HEK293 (cell line): ENCODE results near the gene SLC25A11.

Source experiments
- ELK4 ChIP-seq: IDR thresholded peaks from 2 replicates; pipeline ENCODE4 v1.6.1; 2011; ENCODE audit warnings: mild to moderate bottlenecking, low read depth, low read length, borderline replicate concordance
- HOXA7 ChIP-seq: sonication (generic); formaldehyde crosslinking; IDR thresholded peaks from 2 replicates; pipeline ENCODE4 v1.8.1; 2022; ENCODE audit warnings: missing genetic modification reagents, borderline replicate concordance
- INSM2 ChIP-seq: fragments of 450-650 bp; formaldehyde crosslinking; IDR thresholded peaks from 2 replicates; pipeline ENCODE4 v1.5.1; 2016; ENCODE audit warnings: missing biosample characterization, missing genetic modification characterization
- KLF1 ChIP-seq: fragments of 450-650 bp; formaldehyde crosslinking; IDR thresholded peaks from 2 replicates; pipeline ENCODE4 v1.5.1; 2016; ENCODE audit warnings: missing biosample characterization, missing genetic modification characterization
- KLF10 ChIP-seq: fragments of 450-650 bp; IDR thresholded peaks from 2 replicates; pipeline ENCODE4 v1.5.1; 2018; ENCODE audit warnings: missing biosample characterization, mild to moderate bottlenecking, missing genetic modification characterization
- PBX3 ChIP-seq: sonication (generic); formaldehyde crosslinking; IDR thresholded peaks from 2 replicates; pipeline ENCODE4 v1.8.1; 2022; ENCODE audit warnings: mild to moderate bottlenecking, moderate library complexity, missing genetic modification reagents
- REPIN1 ChIP-seq: fragments of 450-650 bp; formaldehyde crosslinking; IDR thresholded peaks from 2 replicates; pipeline ENCODE4 v1.5.1; 2017; ENCODE audit warnings: missing biosample characterization, missing genetic modification characterization, low read depth
- WT1 ChIP-seq: fragments of 450-650 bp; formaldehyde crosslinking; IDR thresholded peaks from 2 replicates; pipeline ENCODE4 v1.5.1; 2016; ENCODE audit warnings: missing biosample characterization, missing genetic modification characterization
- YY1 ChIP-seq: fragments of 450-650 bp; formaldehyde crosslinking; IDR thresholded peaks from 2 replicates; pipeline ENCODE4 v1.5.1; 2018; ENCODE audit warnings: missing biosample characterization, missing genetic modification characterization
- ZBTB11 ChIP-seq: fragments of 450-650 bp; formaldehyde crosslinking; conservative IDR thresholded peaks from 2 replicates; pipeline ENCODE4 v1.5.1; 2016; ENCODE audit warnings: low read depth, missing biosample characterization, missing genetic modification characterization
- ZBTB48 ChIP-seq: fragments of 450-650 bp; formaldehyde crosslinking; IDR thresholded peaks from 2 replicates; pipeline ENCODE4 v1.5.1; 2016; ENCODE audit warnings: missing biosample characterization, missing genetic modification characterization
- ZFHX2 ChIP-seq: fragments of 450-650 bp; formaldehyde crosslinking; conservative IDR thresholded peaks from 2 replicates; pipeline ENCODE4 v1.5.1; 2016; ENCODE audit warnings: missing biosample characterization, missing genetic modification characterization
- ZFP37 ChIP-seq: fragments of 450-650 bp; formaldehyde crosslinking; IDR thresholded peaks from 2 replicates; pipeline ENCODE4 v1.5.1; 2016; ENCODE audit warnings: missing biosample characterization, missing genetic modification characterization
- ZNF138 ChIP-seq: fragments of 450-650 bp; formaldehyde crosslinking; IDR thresholded peaks from 2 replicates; pipeline ENCODE4 v1.5.1; 2016; ENCODE audit warnings: missing biosample characterization, missing genetic modification characterization, borderline replicate concordance
- ZNF18 ChIP-seq: fragments of 450-650 bp; formaldehyde crosslinking; IDR thresholded peaks from 2 replicates; pipeline ENCODE4 v1.5.1; 2016; ENCODE audit warnings: missing biosample characterization, missing genetic modification characterization
- ZNF23 ChIP-seq: fragments of 450-650 bp; formaldehyde crosslinking; IDR thresholded peaks from 2 replicates; pipeline ENCODE4 v1.5.1; 2016; ENCODE audit warnings: missing biosample characterization, missing genetic modification characterization, borderline replicate concordance
- ZNF248 ChIP-seq: fragments of 450-650 bp; formaldehyde crosslinking; IDR thresholded peaks from 2 replicates; pipeline ENCODE4 v1.5.1; 2017; ENCODE audit warnings: missing biosample characterization, missing genetic modification characterization
- ZNF266 ChIP-seq: fragments of 450-650 bp; formaldehyde crosslinking; IDR thresholded peaks from 2 replicates; pipeline ENCODE4 v1.5.1; 2016; ENCODE audit warnings: missing biosample characterization, missing genetic modification characterization, low read depth
- ZNF280D ChIP-seq: fragments of 450-650 bp; formaldehyde crosslinking; IDR thresholded peaks from 2 replicates; pipeline ENCODE4 v1.5.1; 2016; ENCODE audit warnings: missing biosample characterization, missing genetic modification characterization
- ZNF473 ChIP-seq: fragments of 450-650 bp; formaldehyde crosslinking; IDR thresholded peaks from 2 replicates; pipeline ENCODE4 v1.5.1; 2017; ENCODE audit warnings: missing biosample characterization, missing genetic modification characterization
- ZNF510 ChIP-seq: fragments of 450-650 bp; formaldehyde crosslinking; IDR thresholded peaks from 2 replicates; pipeline ENCODE4 v1.5.1; 2018; ENCODE audit warnings: mild to moderate bottlenecking, missing genetic modification characterization, missing biosample characterization; ENCODE audit not compliant: insufficient replicate concordance
- ZNF521 ChIP-seq: fragments of 450-650 bp; formaldehyde crosslinking; IDR thresholded peaks from 2 replicates; pipeline ENCODE4 v1.5.1; 2017; ENCODE audit warnings: missing biosample characterization, mild to moderate bottlenecking, missing genetic modification characterization
- ZNF529 ChIP-seq: fragments of 450-650 bp; formaldehyde crosslinking; IDR thresholded peaks from 2 replicates; pipeline ENCODE4 v1.5.1; 2017; ENCODE audit warnings: missing genetic modification characterization, missing biosample characterization; ENCODE audit not compliant: insufficient replicate concordance
- ZNF571 ChIP-seq: fragments of 450-650 bp; formaldehyde crosslinking; IDR thresholded peaks from 2 replicates; pipeline ENCODE4 v1.5.0; 2017; ENCODE audit warnings: missing biosample characterization, missing genetic modification characterization
- ZNF600 ChIP-seq: fragments of 450-650 bp; formaldehyde crosslinking; IDR thresholded peaks from 2 replicates; pipeline ENCODE4 v1.5.1; 2016; ENCODE audit warnings: missing biosample characterization, missing genetic modification characterization
- ZNF626 ChIP-seq: fragments of 450-650 bp; sonication (Bioruptor Pico); formaldehyde crosslinking; IDR thresholded peaks from 2 replicates; pipeline ENCODE4 v1.5.1; 2018; ENCODE audit warnings: missing biosample characterization, missing genetic modification characterization, inconsistent platforms
- ZNF704 ChIP-seq: fragments of 450-650 bp; formaldehyde crosslinking; IDR thresholded peaks from 2 replicates; pipeline ENCODE4 v1.5.1; 2016; ENCODE audit warnings: missing biosample characterization, missing genetic modification characterization
- ZNF785 ChIP-seq: fragments of 450-650 bp; formaldehyde crosslinking; IDR thresholded peaks from 2 replicates; pipeline ENCODE4 v1.5.1; 2016; ENCODE audit warnings: missing biosample characterization, missing genetic modification characterization
- ZNF791 ChIP-seq: fragments of 450-650 bp; formaldehyde crosslinking; IDR thresholded peaks from 2 replicates; pipeline ENCODE4 v1.5.1; 2016; ENCODE audit warnings: missing biosample characterization, missing genetic modification characterization

The SLC25A11 gene

GRCh38 chr17:4939546-4939795 is 375 bp downstream of the SLC25A11 start (continued):
- TF ChIP-seq ZNF510 (tag by site-specific recombination) (no peak), ZNF626 (tag by site-specific recombination) (no peak), ELK4 (no peak), ZNF704 (tag by site-specific recombination) (no peak), ZNF521 (no peak), ZBTB48 (tag by site-specific recombination) (peak; percentile 51; the same call in 1 of the 2 replicates), ZNF266 (tag by site-specific recombination) (no peak), ZNF248 (tag by site-specific recombination) (no peak), KLF1 (tag by site-specific recombination) (no peak), ZNF785 (tag by site-specific recombination) (no peak), INSM2 (tag by site-specific recombination) (no peak), ZNF473 (tag by site-specific recombination) (no peak), YY1 (tag by site-specific recombination) (no peak), REPIN1 (tag by site-specific recombination) (no peak), HOXA7 (CRISPR knock-in tag) (no peak), ZNF18 (tag by site-specific recombination) (no peak), WT1 (peak; percentile 31; the same call in 1 of the 2 replicates), ZNF280D (tag by site-specific recombination) (no peak), ZFHX2 (tag by site-specific recombination) (no peak), ZBTB11 (tag by site-specific recombination) (no peak), ZNF138 (no peak), PBX3 (CRISPR knock-in tag) (no peak), KLF10 (tag by site-specific recombination) (no peak), ZNF600 (tag by site-specific recombination) (peak; percentile 46; the same call in 1 of the 2 replicates), ZNF23 (tag by site-specific recombination) (no peak), ZNF571 (tag by site-specific recombination) (no peak), ZFP37 (tag by site-specific recombination) (no peak; the same call in 1 of the 2 replicates), ZNF529 (tag by site-specific recombination) (no peak), ZNF791 (tag by site-specific recombination) (no peak)
